Hematopoietic multipotent progenitor cell treated with erythropoietin and hydrocortisone succinate and interleukin-3 and kit ligand, for 4 days (in vitro differentiated cells): ENCODE results near the gene INPP1.
A peak's percentile ranks its signal among the peaks of the same experiment; 100 is the strongest.
"Not testable (repeated sequence)": the region's sequence is repeated elsewhere in the genome, so short reads cannot be mapped to it uniquely, and the experiment has no call there.

ENCODE experiments used
- DNase-seq: peaks from one replicate; pipeline ENCODE4 v3.0.0-alpha.2; 2015

The INPP1 gene

DNA sequence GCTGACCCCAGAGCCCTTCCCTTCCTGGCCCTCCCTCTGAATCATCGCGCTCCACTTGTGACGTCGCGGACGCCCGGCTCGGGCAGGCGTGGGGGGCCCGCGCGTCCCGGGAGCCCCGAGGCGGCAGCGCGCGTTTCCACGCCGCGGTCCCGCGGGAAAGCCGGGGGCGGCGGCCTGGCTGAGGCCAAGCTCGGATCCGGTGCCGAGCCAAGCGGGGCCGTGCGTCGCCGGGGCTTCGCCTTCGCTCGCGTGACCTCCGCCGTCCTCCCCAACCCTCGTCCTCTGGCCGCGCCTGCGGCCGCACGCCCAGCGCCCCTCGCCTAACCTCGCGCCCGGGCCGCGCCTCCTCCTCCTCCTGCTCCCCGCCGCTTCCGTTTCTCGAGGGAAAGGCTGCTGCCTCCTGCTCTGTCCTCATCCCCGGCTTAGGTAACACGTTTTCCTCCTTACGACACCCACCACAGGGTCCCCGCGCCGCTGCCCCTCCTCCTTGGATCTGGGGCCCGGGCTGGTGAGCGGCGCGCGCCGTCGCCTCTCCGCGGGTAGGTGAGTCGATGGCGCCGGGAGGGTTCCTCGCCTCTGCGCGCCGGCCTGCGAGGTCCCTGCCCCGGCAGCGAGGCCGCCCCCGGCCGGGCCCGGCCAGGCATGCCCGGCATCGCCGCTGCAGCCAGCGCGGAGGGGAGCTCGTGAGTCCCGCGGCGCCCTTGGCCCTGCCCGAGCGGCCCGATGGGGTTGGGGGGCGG is at the start of gene INPP1:
INPP1 (plus strand) TSS at position 54 of the 740 bp plus-strand sequence. CDS start 16,514 bp downstream, outside the sequence.
- DNase-seq: peak; percentile 82

- not testable (repeated sequence) for DNase-seq
These were observed 45.5 kb upstream of the INPP1 start for GRCh38 chr2:190297880-190298279.

- DNase-seq: peak; percentile 47
These were observed 42.4 kb upstream of the INPP1 start for GRCh38 chr2:190301032-190301431.

DNA sequence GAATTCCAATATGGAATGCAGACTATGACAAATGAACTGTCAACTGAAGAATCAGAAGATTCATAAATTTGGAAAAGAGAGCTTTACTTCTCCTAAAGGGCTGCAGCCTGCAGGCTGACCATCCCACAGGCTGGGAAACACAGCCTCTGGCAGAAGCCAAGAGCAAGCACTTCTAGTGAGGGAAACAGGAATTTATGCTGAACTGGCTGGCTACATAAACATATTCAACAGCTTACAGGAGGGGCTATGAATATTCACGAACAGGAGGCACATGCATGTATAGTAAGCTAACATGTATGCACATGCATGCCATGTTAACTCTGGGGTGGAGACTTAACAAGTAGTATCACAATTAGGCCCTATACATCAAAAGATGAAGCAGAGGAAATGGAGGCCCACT is 41.3 kb upstream of the INPP1 start:
- no peak for DNase-seq

GRCh38 chr2:190303647-190304046 is 39.7 kb upstream of the INPP1 start:
- peak; percentile 52 for DNase-seq

- no peak for DNase-seq
These were observed 39.0 kb upstream of the INPP1 start for GRCh38 chr2:190304404-190304803.

- DNase-seq: no peak
These were observed 35.4 kb upstream of the INPP1 start for GRCh38 chr2:190308031-190308430.

DNA sequence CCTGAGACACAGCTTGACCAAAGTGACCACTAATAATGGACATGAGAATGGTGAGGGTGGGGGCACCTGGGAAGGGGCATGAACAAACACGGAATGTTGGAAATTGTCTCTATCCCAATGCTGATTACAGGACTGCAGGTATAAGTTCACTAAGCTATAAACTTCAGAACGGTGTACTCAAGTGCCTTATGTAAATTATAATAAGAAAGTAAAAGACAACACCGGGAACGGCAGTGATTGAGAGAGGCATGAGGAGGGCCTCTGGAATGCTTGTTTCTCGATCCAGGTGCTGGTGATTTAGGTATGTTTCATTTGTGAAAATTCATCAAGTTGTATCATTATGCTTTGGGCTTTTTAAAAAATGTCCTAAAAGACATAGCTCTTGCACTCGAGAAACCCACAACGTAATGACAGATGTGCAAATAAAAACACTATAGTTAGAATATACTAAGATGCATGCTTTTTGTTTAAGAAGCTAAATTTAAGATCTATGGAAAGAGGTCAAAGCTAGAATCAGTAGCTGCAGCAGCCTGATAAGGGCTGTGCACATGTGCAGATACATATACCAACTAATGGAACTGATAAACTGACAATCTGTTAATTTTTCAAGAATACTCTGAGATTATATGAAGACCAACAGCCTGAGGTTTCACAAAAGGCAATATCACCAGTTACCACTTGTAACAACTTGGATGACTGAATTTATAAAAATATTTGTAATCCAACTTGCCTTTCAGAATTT is 31.3 kb upstream of the INPP1 start:
- DNase-seq: peak; percentile 69

- DNase-seq: not testable (repeated sequence)
These were observed 30.8 kb upstream of the INPP1 start for GRCh38 chr2:190312635-190313025.

DNA sequence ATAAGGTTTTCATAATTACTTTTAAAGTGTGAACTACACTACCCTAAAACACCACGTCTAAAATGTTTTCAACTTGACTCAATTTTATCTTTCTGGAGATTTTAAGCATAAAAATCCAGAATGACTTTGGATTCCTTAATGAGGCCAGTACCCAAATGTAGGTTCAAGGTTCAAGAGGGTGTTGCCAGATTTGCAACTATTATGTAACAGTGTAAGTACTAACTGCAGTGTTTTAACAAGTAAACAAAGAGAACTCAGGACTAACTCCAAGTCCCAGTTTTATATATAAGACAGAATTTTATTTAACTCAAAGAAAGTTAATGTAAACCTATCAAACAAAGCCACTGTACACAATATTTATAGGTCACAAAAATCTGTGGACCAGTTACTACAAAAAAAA is 29.5 kb upstream of the INPP1 start:
- DNase-seq: no peak

GRCh38 chr2:190315273-190315672 is 28.1 kb upstream of the INPP1 start:
- no peak for DNase-seq

- DNase-seq: no peak
These were observed 24.9 kb upstream of the INPP1 start for GRCh38 chr2:190318514-190318913.

DNA sequence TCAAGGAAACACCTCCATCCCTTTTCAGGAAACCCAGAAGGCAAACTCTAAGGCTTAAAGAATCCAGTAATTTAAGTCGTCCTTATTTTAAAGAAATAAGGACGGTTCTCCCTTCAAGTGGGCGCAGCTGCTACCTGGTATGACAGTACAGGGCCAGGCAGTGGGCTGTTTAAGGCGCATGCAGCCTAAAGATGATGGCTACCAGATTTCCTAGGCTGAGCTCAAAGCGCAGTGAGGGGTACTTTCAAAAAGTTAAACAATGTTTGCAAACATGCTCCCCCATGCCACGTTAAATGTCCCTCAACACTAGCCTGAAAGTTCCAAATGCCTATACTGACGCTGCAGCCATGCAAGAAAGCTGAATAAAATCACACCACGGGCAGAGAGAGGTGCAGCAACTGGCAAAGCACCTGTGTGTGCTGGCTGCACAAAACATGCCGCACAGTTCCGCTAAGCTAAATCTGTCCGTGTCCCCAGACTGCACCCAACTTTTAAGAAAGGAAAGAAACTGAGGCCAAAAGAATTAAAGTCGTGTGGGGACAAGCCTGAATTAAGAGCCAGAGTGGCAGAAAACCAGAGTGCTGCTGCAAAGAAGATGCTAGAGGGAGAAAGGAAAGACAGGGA is 24.3 kb upstream of the INPP1 start:
- DNase-seq: peak; percentile 41

- DNase-seq: peak; percentile 99
These were observed 23.6 kb upstream of the INPP1 start, which contains the start of gene HIBCH for GRCh38 chr2:190319555-190320498. Gene HIBCH (minus strand): TSS chr2:190319826. CDS start chr2:190319750, 76 bp downstream.

DNA sequence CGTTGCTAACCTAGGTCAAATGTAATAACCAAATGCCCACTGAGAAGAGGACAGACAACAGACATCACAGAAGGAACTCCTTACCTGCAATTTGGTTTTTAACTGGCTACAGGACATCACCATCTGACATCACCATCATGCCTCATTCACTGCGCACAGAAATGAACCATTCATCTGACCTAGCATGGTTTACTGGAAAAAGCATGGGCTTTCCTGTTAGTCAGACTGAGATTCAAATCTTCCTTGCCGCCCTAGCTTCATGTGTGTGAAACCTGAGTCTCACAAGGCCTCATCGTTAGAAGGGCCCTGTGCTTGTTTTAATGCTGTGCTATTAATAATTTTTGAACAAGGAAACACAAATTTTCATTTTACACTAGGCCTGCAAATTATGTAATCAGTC is 22.7 kb upstream of the INPP1 start:
- no peak for DNase-seq

- DNase-seq: peak; percentile 62
These were observed 20.0 kb upstream of the INPP1 start for GRCh38 chr2:190323406-190323805.

GRCh38 chr2:190325588-190325987 is 17.8 kb upstream of the INPP1 start:
- no peak for DNase-seq

DNA sequence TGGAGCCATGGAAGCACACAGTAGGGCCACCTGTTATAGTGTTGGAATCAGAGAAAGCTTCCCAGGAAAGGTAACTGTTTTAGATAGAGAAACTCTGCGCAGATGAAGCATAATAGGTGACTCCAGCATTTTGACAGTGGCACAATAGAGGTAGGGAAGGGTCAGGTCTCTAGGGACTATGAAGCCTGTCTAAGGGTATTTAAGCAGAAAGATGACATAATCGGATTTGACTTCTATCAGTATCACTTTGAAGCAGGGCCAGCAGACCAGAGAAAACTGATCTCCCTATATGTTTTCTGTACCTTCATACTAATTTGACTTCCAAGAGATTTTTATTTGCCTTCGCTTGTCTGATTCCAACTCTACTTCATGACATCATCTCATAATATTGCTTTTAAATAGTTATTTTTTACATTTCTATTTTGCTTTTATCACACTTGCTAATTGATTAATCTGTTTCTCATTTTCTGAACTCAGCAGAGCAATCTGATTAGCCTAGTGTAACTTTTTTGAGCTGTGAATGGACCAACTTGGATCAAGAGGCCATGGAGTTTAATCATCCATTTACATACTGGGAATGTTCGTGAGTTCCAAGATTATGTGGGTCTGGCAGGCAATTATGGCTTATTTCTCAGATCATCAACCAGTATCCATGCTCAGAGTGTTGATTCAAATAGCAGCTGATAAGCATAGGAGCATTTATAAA is 15.4 kb upstream of the INPP1 start:
- DNase-seq: no peak

- DNase-seq: peak; percentile 50
These were observed 14.7 kb upstream of the INPP1 start for GRCh38 chr2:190328573-190329147.

DNA sequence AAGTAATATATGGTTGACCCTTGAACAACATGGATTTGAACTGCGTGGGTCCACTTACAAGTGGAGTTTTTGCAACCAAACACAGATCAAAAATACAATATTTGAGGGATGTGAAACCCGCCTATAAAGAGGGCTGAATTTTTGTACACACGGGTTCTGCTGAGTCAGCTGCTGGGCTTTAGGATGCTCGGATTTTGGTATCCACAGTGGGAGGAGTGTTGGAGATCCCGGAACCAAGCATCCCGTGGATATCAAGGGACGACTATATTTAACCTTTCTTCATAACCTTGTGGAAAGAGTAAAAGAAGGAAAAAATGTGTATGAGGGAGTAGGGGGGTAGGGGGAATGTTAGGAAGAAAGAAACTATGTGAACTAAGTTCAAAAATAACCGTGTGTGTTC is 10.0 kb upstream of the INPP1 start:
- DNase-seq: no peak

DNA sequence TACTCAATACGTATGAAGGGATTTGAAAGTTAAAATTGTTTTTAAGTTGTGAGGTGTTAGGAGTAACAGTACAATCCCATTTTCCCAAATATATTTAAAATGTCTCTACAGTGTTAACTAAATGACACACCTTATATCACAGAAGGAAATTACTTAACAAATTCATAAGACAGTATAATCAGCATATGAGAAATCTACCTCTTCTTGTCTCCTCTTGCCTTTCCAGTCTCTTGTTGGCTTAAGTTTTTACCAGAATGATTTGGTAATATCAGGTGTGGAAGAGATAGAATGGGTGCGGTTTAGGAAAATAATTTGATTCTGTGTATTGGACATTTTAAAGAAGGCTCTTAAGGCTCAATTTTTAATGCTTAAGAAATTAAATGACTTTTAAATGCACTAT is 9.5 kb upstream of the INPP1 start:
- DNase-seq: no peak
